ENCODE results near the gene SPTBN4. TPM values are rescaled to one million over a fixed set of nuclear protein-coding genes. Genes with fewer than 3 reads are reported as not detected.
"Not testable (repeated sequence)": the region's sequence is repeated elsewhere in the genome, so short reads cannot be mapped to it uniquely, and the experiment has no call there.

Gene SPTBN4
- total and polyA plus RNA-seq, 5 donors: 3.2 to 6.4 (median 5.4) TPM

- intact Hi-C loops (cut with DNase I): loop anchor here in 1 of 4 donors (10.0 kb wide), 1 partner anchor 139 kb away; the partner anchor contains the start of gene LTBP4
- peak; percentile 97 for ATAC-seq
- H3K4me3 ChIP-seq (ENCODE audit: low read length): peak within 1 kb of the TSS; percentile 77
- H3K27me3 ChIP-seq (ENCODE audit: control insufficient read depth, insufficient read depth): no peaks in the 10 kb centered on the region
- DNase-seq: peak; percentile 99 to 100 (median 100)
- peaks cover 9% of the 10 kb centered on the region for H3K4me1 ChIP-seq (ENCODE audit: control insufficient read depth, insufficient read depth, low read length)
- under 1% methylated on average over 54 of the region's 54 CpGs for WGBS
- peak within 1 kb of the TSS; percentile 86 for H3K27ac ChIP-seq (ENCODE audit: low read length)
- H3K9me3 ChIP-seq (ENCODE audit: control insufficient read depth, low read length): no peaks in the 10 kb centered on the region
Observed at GRCh38 chr19:40465557-40466218, 1.1 kb upstream of the SPTBN4 start, which contains the start of gene BLVRB. TSS of gene BLVRB (minus strand) at chr19:40465745. CDS start at chr19:40465688, 57 bp downstream.

- Histone ChIP-seq H3K27ac (ENCODE audit: low read length) (peak overlapping the region; percentile 24), H3K4me1 (ENCODE audit: control insufficient read depth, insufficient read depth, low read length) (peaks cover 9% of the 10 kb centered on the region), H3K4me3 (ENCODE audit: low read length) (peak overlapping the region; percentile 58), H3K27me3 (ENCODE audit: control insufficient read depth, insufficient read depth) (no peaks in the 10 kb centered on the region), H3K9me3 (ENCODE audit: control insufficient read depth, low read length) (no peaks in the 10 kb centered on the region)
- 13% methylated on average over 48 of the region's 48 CpGs for WGBS
- intact Hi-C loops (cut with DNase I): loop anchor here in 1 of 4 donors (10.0 kb wide), 1 partner anchor 138 kb away; the partner anchor contains the start of gene LTBP4
- DNase-seq: peak; percentile 57 to 81 (median 78)
- ATAC-seq: peak; percentile 0 to 4
Observed at GRCh38 chr19:40466219-40466984, 399 bp upstream of the SPTBN4 start.

GRCh38 chr19:40469011-40469410 is 2.2 kb downstream of the SPTBN4 start:
- 96% methylated on average over 6 of the region's 6 CpGs for WGBS
- no peak for ATAC-seq

GRCh38 chr19:40471111-40471510 is 4.3 kb downstream of the SPTBN4 start:
- ATAC-seq (no peak), DNase-seq (no peak)
- Histone ChIP-seq H3K27ac (ENCODE audit: low read length) (no peak overlapping the region), H3K4me3 (ENCODE audit: low read length) (no peak overlapping the region), H3K4me1 (ENCODE audit: control insufficient read depth, insufficient read depth, low read length) (peaks cover 5% of the 10 kb centered on the region), H3K9me3 (ENCODE audit: control insufficient read depth, low read length) (no peaks in the 10 kb centered on the region), H3K27me3 (ENCODE audit: control insufficient read depth, insufficient read depth) (no peaks in the 10 kb centered on the region)
- WGBS: 97% methylated on average over 3 of the region's 3 CpGs
- intact Hi-C loops (cut with DNase I): no loop called here

More at GRCh38 chr19:40469011-40469410, 2.2 kb downstream of the SPTBN4 start:
- Histone ChIP-seq H3K4me1 (ENCODE audit: control insufficient read depth, insufficient read depth, low read length) (peaks cover 9% of the 10 kb centered on the region), H3K27ac (ENCODE audit: low read length) (no peak overlapping the region), H3K27me3 (ENCODE audit: control insufficient read depth, insufficient read depth) (no peaks in the 10 kb centered on the region), H3K4me3 (ENCODE audit: low read length) (no peak overlapping the region), H3K9me3 (ENCODE audit: control insufficient read depth, low read length) (no peaks in the 10 kb centered on the region)
- DNase-seq: no peak
- intact Hi-C loops (cut with DNase I): loop anchor here in 1 of 4 donors (10.0 kb wide), 1 partner anchor 136 kb away; the partner anchor contains the start of gene LTBP4

GRCh38 chr19:40472516-40472915 is 5.7 kb downstream of the SPTBN4 start:
- H3K4me1 ChIP-seq (ENCODE audit: control insufficient read depth, insufficient read depth, low read length): no peaks in the 10 kb centered on the region
- no peaks in the 10 kb centered on the region for H3K27me3 ChIP-seq (ENCODE audit: control insufficient read depth, insufficient read depth)
- H3K4me3 ChIP-seq (ENCODE audit: low read length): no peak overlapping the region
- intact Hi-C loops (cut with DNase I): no loop called here
- no peaks in the 10 kb centered on the region for H3K9me3 ChIP-seq (ENCODE audit: control insufficient read depth, low read length)
- DNase-seq (peak in 1 of 3 donors; percentile 22), ATAC-seq (no peak)
- H3K27ac ChIP-seq (ENCODE audit: low read length): no peak overlapping the region
- 91% methylated on average over 13 of the region's 13 CpGs for WGBS

GRCh38 chr19:40474737-40475136 is 7.9 kb downstream of the SPTBN4 start:
- H3K4me3 ChIP-seq (ENCODE audit: low read length): no peak overlapping the region
- intact Hi-C loops (cut with DNase I): no loop called here
- no peaks in the 10 kb centered on the region for H3K4me1 ChIP-seq (ENCODE audit: control insufficient read depth, insufficient read depth, low read length)
- ATAC-seq (no peak), DNase-seq (peak in 1 of 3 donors; percentile 0)
- no peaks in the 10 kb centered on the region for H3K9me3 ChIP-seq (ENCODE audit: control insufficient read depth, low read length)
- 88% methylated on average over 4 of the region's 4 CpGs for WGBS
- no peaks in the 10 kb centered on the region for H3K27me3 ChIP-seq (ENCODE audit: control insufficient read depth, insufficient read depth)
- H3K27ac ChIP-seq (ENCODE audit: low read length): no peak overlapping the region

GRCh38 chr19:40475878-40476644 is 9.3 kb downstream of the SPTBN4 start:
- intact Hi-C loops (cut with DNase I); H3K27ac ChIP-seq (ENCODE audit: low read length); H3K27me3 ChIP-seq (ENCODE audit: control insufficient read depth, insufficient read depth); H3K4me1 ChIP-seq (ENCODE audit: control insufficient read depth, insufficient read depth, low read length); ATAC-seq; DNase-seq; H3K4me3 ChIP-seq (ENCODE audit: low read length); H3K9me3 ChIP-seq (ENCODE audit: control insufficient read depth, low read length): not testable (repeated sequence)
- 89% methylated on average over 15 of the region's 15 CpGs for WGBS

GRCh38 chr19:40486017-40486416 is 19.2 kb downstream of the SPTBN4 start:
- WGBS: 86% methylated on average over 3 of the region's 3 CpGs
- Histone ChIP-seq H3K4me3 (ENCODE audit: low read length) (no peak overlapping the region), H3K27me3 (ENCODE audit: control insufficient read depth, insufficient read depth) (no peaks in the 10 kb centered on the region), H3K4me1 (ENCODE audit: control insufficient read depth, insufficient read depth, low read length) (no peaks in the 10 kb centered on the region), H3K27ac (ENCODE audit: low read length) (no peak overlapping the region), H3K9me3 (ENCODE audit: control insufficient read depth, low read length) (no peaks in the 10 kb centered on the region)
- ATAC-seq (no peak), DNase-seq (no peak)
- intact Hi-C loops (cut with DNase I): no loop called here

GRCh38 chr19:40489882-40490230 is 23.1 kb downstream of the SPTBN4 start:
- ATAC-seq (peak in 1 of 2 donors; percentile 40), DNase-seq (no peak)
- no peaks in the 10 kb centered on the region for H3K4me1 ChIP-seq (ENCODE audit: control insufficient read depth, insufficient read depth, low read length)
- no peak overlapping the region for H3K27ac ChIP-seq (ENCODE audit: low read length)
- H3K27me3 ChIP-seq (ENCODE audit: control insufficient read depth, insufficient read depth): no peaks in the 10 kb centered on the region
- H3K4me3 ChIP-seq (ENCODE audit: low read length): no peak overlapping the region
- no peaks in the 10 kb centered on the region for H3K9me3 ChIP-seq (ENCODE audit: control insufficient read depth, low read length)
- intact Hi-C loops (cut with DNase I): no loop called here
- WGBS: 71% methylated on average over 25 of the region's 25 CpGs

GRCh38 chr19:40492274-40492673 is 25.5 kb downstream of the SPTBN4 start:
- intact Hi-C loops (cut with DNase I): no loop called here

More at GRCh38 chr19:40492274-40492673, 25.5 kb downstream of the SPTBN4 start:
- no peak for ATAC-seq
- no peak overlapping the region for H3K4me3 ChIP-seq (ENCODE audit: low read length)
- no peaks in the 10 kb centered on the region for H3K4me1 ChIP-seq (ENCODE audit: control insufficient read depth, insufficient read depth, low read length)
- H3K9me3 ChIP-seq (ENCODE audit: control insufficient read depth, low read length): no peaks in the 10 kb centered on the region
- WGBS: 92% methylated on average over 3 of the region's 3 CpGs
- H3K27me3 ChIP-seq (ENCODE audit: control insufficient read depth, insufficient read depth): no peaks in the 10 kb centered on the region
- H3K27ac ChIP-seq (ENCODE audit: low read length): no peak overlapping the region
- no peak for DNase-seq

All from right cardiac atrium (tissue), 5 donors.